Measurements from ENCODE around the gene IL31RA.
"Not testable (repeated sequence)": the region's sequence is repeated elsewhere in the genome, so short reads cannot be mapped to it uniquely, and the experiment has no call there.

The IL31RA gene

DNA sequence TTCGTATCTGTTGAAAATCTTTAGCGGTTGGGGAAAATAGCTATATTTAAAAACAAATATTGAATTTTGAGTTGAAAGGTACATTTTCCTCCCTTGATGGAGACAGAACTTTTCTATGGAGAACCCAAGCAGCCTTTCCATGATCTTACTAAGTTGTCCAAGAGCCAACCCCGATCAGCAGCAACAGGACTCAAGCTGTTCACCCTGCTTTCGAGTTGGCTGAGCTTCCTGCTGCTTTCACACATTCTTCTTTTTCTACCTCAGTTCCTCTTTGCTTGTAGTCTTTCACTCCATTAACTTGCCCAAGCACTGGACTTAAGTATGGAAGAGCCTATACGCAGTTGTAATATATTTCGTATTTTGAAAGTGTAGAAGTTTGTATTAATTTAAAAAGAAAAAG lies 84.2 kb downstream of the IL31RA start:
- H3K27me3 ChIP-seq (ENCODE audit: control insufficient read depth, insufficient read depth, low read length): no peaks in the 10 kb centered on the region
- H3K9me3 ChIP-seq (ENCODE audit: control insufficient read depth, insufficient read depth, low read length): no peaks in the 10 kb centered on the region
- H3K4me3 ChIP-seq (ENCODE audit: low read length): no peak overlapping the region
- 100% methylated on average over 1 of the region's 6 CpGs for WGBS (ENCODE audit: insufficient coverage, insufficient read length)
- H3K27ac ChIP-seq (ENCODE audit: low read length): no peak overlapping the region
- no peak for DNase-seq (ENCODE audit: low read depth, low spot score)
- H3K4me1 ChIP-seq (ENCODE audit: control insufficient read depth, insufficient read depth, low read length): no peaks in the 10 kb centered on the region
- no peaks in the 10 kb centered on the region for H3K36me3 ChIP-seq (ENCODE audit: control insufficient read depth, insufficient read depth, low read length)

DNA sequence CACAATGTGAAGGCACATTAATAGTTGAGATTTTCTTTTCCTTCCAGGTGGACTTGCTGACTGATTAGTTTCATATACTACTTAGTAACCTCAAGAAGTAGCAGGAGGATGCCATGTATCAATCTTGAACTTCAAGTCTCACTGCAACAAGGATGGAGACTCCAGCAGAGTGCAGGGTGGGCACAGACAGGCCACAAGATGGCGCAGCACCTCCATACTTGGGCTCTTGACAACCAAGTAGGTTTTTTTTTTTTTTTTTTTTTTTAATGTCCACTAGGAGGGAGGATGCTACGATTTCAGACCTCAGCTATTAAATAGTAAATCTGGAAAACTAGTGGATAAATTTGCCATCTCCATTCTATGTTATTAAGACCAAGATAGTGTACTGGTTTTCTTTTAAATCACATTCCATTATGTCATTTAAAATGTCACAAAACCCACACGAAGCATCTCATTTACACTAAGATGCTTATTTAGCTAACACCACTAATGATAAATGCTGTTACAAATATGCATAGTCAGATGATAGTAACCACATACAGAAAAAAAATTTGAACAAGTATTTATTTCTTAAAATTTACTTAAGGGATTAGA lies 85.0 kb downstream of the IL31RA start:
- WGBS (ENCODE audit: insufficient coverage, insufficient read length): no CpG with 5 or more reads among the region's 3 CpGs
- Histone ChIP-seq H3K27ac (ENCODE audit: low read length) (no peak overlapping the region), H3K4me3 (ENCODE audit: low read length) (no peak overlapping the region), H3K27me3 (ENCODE audit: control insufficient read depth, insufficient read depth, low read length) (no peaks in the 10 kb centered on the region), H3K36me3 (ENCODE audit: control insufficient read depth, insufficient read depth, low read length) (no peaks in the 10 kb centered on the region), H3K4me1 (ENCODE audit: control insufficient read depth, insufficient read depth, low read length) (no peaks in the 10 kb centered on the region), H3K9me3 (ENCODE audit: control insufficient read depth, insufficient read depth, low read length) (no peaks in the 10 kb centered on the region)
- DNase-seq (ENCODE audit: low read depth, low spot score): peak; percentile 54

GRCh38 chr5:55937598-55937997 lies 86.4 kb downstream of the IL31RA start:
- not testable (repeated sequence) for H3K4me3 ChIP-seq (ENCODE audit: low read length); H3K9me3 ChIP-seq (ENCODE audit: control insufficient read depth, insufficient read depth, low read length); H3K4me1 ChIP-seq (ENCODE audit: control insufficient read depth, insufficient read depth, low read length); H3K27ac ChIP-seq (ENCODE audit: low read length); H3K27me3 ChIP-seq (ENCODE audit: control insufficient read depth, insufficient read depth, low read length); H3K36me3 ChIP-seq (ENCODE audit: control insufficient read depth, insufficient read depth, low read length); DNase-seq (ENCODE audit: low read depth, low spot score)

GRCh38 chr5:55941154-55941553 lies 90.0 kb downstream of the IL31RA start:
- H3K4me1 ChIP-seq (ENCODE audit: control insufficient read depth, insufficient read depth, low read length); DNase-seq (ENCODE audit: low read depth, low spot score); H3K27me3 ChIP-seq (ENCODE audit: control insufficient read depth, insufficient read depth, low read length); H3K36me3 ChIP-seq (ENCODE audit: control insufficient read depth, insufficient read depth, low read length); H3K27ac ChIP-seq (ENCODE audit: low read length); H3K9me3 ChIP-seq (ENCODE audit: control insufficient read depth, insufficient read depth, low read length); H3K4me3 ChIP-seq (ENCODE audit: low read length): not testable (repeated sequence)
- WGBS (ENCODE audit: insufficient coverage, insufficient read length): no CpG with 5 or more reads among the region's 4 CpGs

GRCh38 chr5:55959208-55959607 lies 108.1 kb downstream of the IL31RA start:
- Histone ChIP-seq H3K27me3 (ENCODE audit: control insufficient read depth, insufficient read depth, low read length) (no peaks in the 10 kb centered on the region), H3K4me3 (ENCODE audit: low read length) (no peak overlapping the region), H3K36me3 (ENCODE audit: control insufficient read depth, insufficient read depth, low read length) (no peaks in the 10 kb centered on the region), H3K27ac (ENCODE audit: low read length) (no peak overlapping the region), H3K4me1 (ENCODE audit: control insufficient read depth, insufficient read depth, low read length) (no peaks in the 10 kb centered on the region), H3K9me3 (ENCODE audit: control insufficient read depth, insufficient read depth, low read length) (no peaks in the 10 kb centered on the region)
- no peak for DNase-seq (ENCODE audit: low read depth, low spot score)
- no CpG with 5 or more reads among the region's 1 CpG for WGBS (ENCODE audit: insufficient coverage, insufficient read length)

- WGBS (ENCODE audit: insufficient coverage, insufficient read length): no CpG with 5 or more reads among the region's 7 CpGs
- no peaks in the 10 kb centered on the region for H3K36me3 ChIP-seq (ENCODE audit: control insufficient read depth, insufficient read depth, low read length)
- no peaks in the 10 kb centered on the region for H3K27me3 ChIP-seq (ENCODE audit: control insufficient read depth, insufficient read depth, low read length)
- no peak for DNase-seq (ENCODE audit: low read depth, low spot score)
- no peak overlapping the region for H3K27ac ChIP-seq (ENCODE audit: low read length)
- H3K4me3 ChIP-seq (ENCODE audit: low read length): no peak overlapping the region
- no peaks in the 10 kb centered on the region for H3K4me1 ChIP-seq (ENCODE audit: control insufficient read depth, insufficient read depth, low read length)
- H3K9me3 ChIP-seq (ENCODE audit: control insufficient read depth, insufficient read depth, low read length): no peaks in the 10 kb centered on the region
These were observed 109.6 kb downstream of the IL31RA start for GRCh38 chr5:55960779-55961178.

GRCh38 chr5:55965525-55965924 lies 114.4 kb downstream of the IL31RA start:
- Histone ChIP-seq H3K27ac (ENCODE audit: low read length) (no peak overlapping the region), H3K36me3 (ENCODE audit: control insufficient read depth, insufficient read depth, low read length) (no peaks in the 10 kb centered on the region), H3K4me3 (ENCODE audit: low read length) (no peak overlapping the region), H3K4me1 (ENCODE audit: control insufficient read depth, insufficient read depth, low read length) (no peaks in the 10 kb centered on the region), H3K9me3 (ENCODE audit: control insufficient read depth, insufficient read depth, low read length) (no peaks in the 10 kb centered on the region), H3K27me3 (ENCODE audit: control insufficient read depth, insufficient read depth, low read length) (no peaks in the 10 kb centered on the region)
- no CpG with 5 or more reads among the region's 6 CpGs for WGBS (ENCODE audit: insufficient coverage, insufficient read length)
- DNase-seq (ENCODE audit: low read depth, low spot score): no peak

DNA sequence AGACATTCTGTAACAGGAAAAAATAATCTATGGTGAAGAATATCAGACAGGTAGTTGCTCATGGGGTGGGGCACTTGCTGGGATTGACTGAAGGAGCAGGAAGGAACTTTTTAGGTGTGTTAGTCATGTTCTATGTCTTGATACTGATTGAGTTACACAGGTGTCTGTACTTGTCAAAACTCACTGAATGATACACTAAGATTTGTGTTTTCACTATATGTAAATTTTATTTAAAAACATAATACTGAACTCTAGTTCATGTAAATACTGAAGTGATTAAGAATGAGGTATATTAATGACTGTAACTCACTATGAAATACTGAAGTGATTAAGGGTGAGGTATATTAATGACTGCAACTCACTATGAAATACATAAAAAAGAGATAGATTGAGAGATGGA lies 115.1 kb downstream of the IL31RA start:
- H3K27ac ChIP-seq (ENCODE audit: low read length): no peak overlapping the region
- no peaks in the 10 kb centered on the region for H3K4me1 ChIP-seq (ENCODE audit: control insufficient read depth, insufficient read depth, low read length)
- H3K9me3 ChIP-seq (ENCODE audit: control insufficient read depth, insufficient read depth, low read length): no peaks in the 10 kb centered on the region
- no peaks in the 10 kb centered on the region for H3K36me3 ChIP-seq (ENCODE audit: control insufficient read depth, insufficient read depth, low read length)
- no peak for DNase-seq (ENCODE audit: low read depth, low spot score)
- no peaks in the 10 kb centered on the region for H3K27me3 ChIP-seq (ENCODE audit: control insufficient read depth, insufficient read depth, low read length)
- no peak overlapping the region for H3K4me3 ChIP-seq (ENCODE audit: low read length)

- H3K36me3 ChIP-seq (ENCODE audit: control insufficient read depth, insufficient read depth, low read length): no peaks in the 10 kb centered on the region
- no peaks in the 10 kb centered on the region for H3K27me3 ChIP-seq (ENCODE audit: control insufficient read depth, insufficient read depth, low read length)
- no peak for DNase-seq (ENCODE audit: low read depth, low spot score)
- no CpG with 5 or more reads among the region's 1 CpG for WGBS (ENCODE audit: insufficient coverage, insufficient read length)
- H3K27ac ChIP-seq (ENCODE audit: low read length): no peak overlapping the region
- H3K4me3 ChIP-seq (ENCODE audit: low read length): no peak overlapping the region
- no peaks in the 10 kb centered on the region for H3K4me1 ChIP-seq (ENCODE audit: control insufficient read depth, insufficient read depth, low read length)
- H3K9me3 ChIP-seq (ENCODE audit: control insufficient read depth, insufficient read depth, low read length): no peaks in the 10 kb centered on the region
These were observed 118.8 kb downstream of the IL31RA start for GRCh38 chr5:55969956-55970355.
